ENCODE measurements around the gene OR51G1. TPM values are rescaled to one million over a fixed set of nuclear protein-coding genes. Genes with fewer than 3 reads are reported as not detected.

OR51G1 gene
- polyA plus RNA-seq, 2 of the 4 experiments (the other 2 are of a cell fraction) = not detected

GRCh38 chr11:4936745-4937144 lies 12.6 kb upstream of the OR51G1 start:
- Histone ChIP-seq H3K4me3 (no peak overlapping the region), H3K27ac (no peak overlapping the region), H3K9me3 (no peaks in the 10 kb centered on the region), H3K4me1 (no peaks in the 10 kb centered on the region), H3K4me2 (no peak overlapping the region)
- WGBS (ENCODE audit: missing lambda C conversion rate) = 24% methylated on average over 3 of the region's 3 CpGs
- ChIA-PET POLR2A (no interaction called here), CTCF (no interaction called here)
- FAIRE-seq = no peak
- no peak for DNase-seq (ENCODE audit: low read depth in 1 of 2, low spot score in 1 of 2)
- no peak for TF ChIP-seq MAFK (IDR thresholded peaks at IDR 0.05; ENCODE audit: partially characterized antibody)
- ATAC-seq = no peak

GRCh38 chr11:4932751-4933150 lies 8.6 kb upstream of the OR51G1 start:
- H3K4me3 ChIP-seq = no peak overlapping the region
- no peak for ATAC-seq
- H3K27ac ChIP-seq = no peak overlapping the region
- 6% methylated on average over 4 of the region's 4 CpGs for WGBS (ENCODE audit: missing lambda C conversion rate)
- no peaks in the 10 kb centered on the region for H3K9me3 ChIP-seq
- no peak overlapping the region for H3K4me2 ChIP-seq
- ChIA-PET POLR2A (no interaction called here), CTCF (interaction anchor here (0.9 kb wide), 1 partner anchor 745 kb away, joined by 4 read pairs; no protein-coding TSS in a partner anchor)
- TF ChIP-seq KDM5A (IDR thresholded peaks at IDR 0.05) = no peak
- no peak for TF ChIP-seq FOXS1 (CRISPR knock-in tag; IDR thresholded peaks at IDR 0.05)
- TF ChIP-seq CHD4 (IDR thresholded peaks at IDR 0.05; ENCODE audit: borderline replicate concordance) = no peak
- no peak for TF ChIP-seq CTCF (IDR thresholded peaks at IDR 0.05)
- no peak for TF ChIP-seq KDM1A (IDR thresholded peaks at IDR 0.05; ENCODE audit: low read depth)
- no peak for TF ChIP-seq POLR2AphosphoS2 (conservative IDR thresholded peaks at IDR 0.05; ENCODE audit: low read length)
- TF ChIP-seq EHMT2 (IDR thresholded peaks at IDR 0.05; ENCODE audit: low read depth) = no peak
- TF ChIP-seq CBX2 (IDR thresholded peaks at IDR 0.05; ENCODE audit: borderline replicate concordance, low read depth) = no peak
- no peak for TF ChIP-seq FOSB (CRISPR knock-in tag; IDR thresholded peaks at IDR 0.05)
- TF ChIP-seq RAD21 (conservative IDR thresholded peaks at IDR 0.05 in 1 of 2, IDR thresholded peaks at IDR 0.05 in 1 of 2) = no peak
- TF ChIP-seq, protein P1, sequence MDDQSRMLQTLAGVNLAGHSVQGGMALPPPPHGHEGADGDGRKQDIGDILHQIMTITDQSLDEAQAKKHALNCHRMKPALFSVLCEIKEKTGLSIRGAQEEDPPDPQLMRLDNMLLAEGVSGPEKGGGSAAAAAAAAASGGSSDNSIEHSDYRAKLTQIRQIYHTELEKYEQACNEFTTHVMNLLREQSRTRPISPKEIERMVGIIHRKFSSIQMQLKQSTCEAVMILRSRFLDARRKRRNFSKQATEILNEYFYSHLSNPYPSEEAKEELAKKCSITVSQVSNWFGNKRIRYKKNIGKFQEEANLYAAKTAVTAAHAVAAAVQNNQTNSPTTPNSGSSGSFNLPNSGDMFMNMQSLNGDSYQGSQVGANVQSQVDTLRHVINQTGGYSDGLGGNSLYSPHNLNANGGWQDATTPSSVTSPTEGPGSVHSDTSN (IDR thresholded peaks at IDR 0.05) = no peak
- no peak for TF ChIP-seq EP300 (IDR thresholded peaks at IDR 0.05)
- no peak for TF ChIP-seq HEYL (CRISPR knock-in tag; IDR thresholded peaks at IDR 0.05)
- TF ChIP-seq HMGXB4 (CRISPR knock-in tag; IDR thresholded peaks at IDR 0.05; ENCODE audit: borderline replicate concordance) = no peak
- TF ChIP-seq CEBPB (IDR thresholded peaks at IDR 0.05) = no peak
- no peak for TF ChIP-seq ELK1 (IDR thresholded peaks at IDR 0.05; ENCODE audit: low read depth, low read length)
- no peak for TF ChIP-seq ESRRA (IDR thresholded peaks at IDR 0.05; ENCODE audit: borderline replicate concordance, low read length)
- no peaks in the 10 kb centered on the region for H3K4me1 ChIP-seq
- no peak for FAIRE-seq
- no peak for DNase-seq (ENCODE audit: low read depth in 1 of 2, low spot score in 1 of 2)

DNA sequence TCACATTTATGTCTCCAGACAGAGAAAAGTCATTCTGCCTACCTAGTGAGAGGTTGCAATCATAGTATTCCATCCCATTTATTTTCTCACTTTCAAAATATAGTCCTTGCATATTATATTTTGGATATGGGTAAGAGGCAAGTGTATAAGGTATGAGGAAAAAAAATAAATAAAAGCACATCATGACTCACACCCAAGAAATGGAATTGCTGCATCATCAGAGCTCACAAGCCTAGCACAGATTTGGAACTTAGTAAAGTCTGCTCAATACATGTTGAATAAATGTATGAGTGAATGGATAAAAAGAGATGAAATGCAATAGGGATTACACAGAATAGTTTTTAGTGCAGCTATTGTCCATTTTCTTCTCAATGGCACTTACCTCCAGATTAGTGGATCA lies 2.5 kb upstream of the OR51G1 start:
- DNase-seq (ENCODE audit: low read depth in 1 of 2, low spot score in 1 of 2) = no peak
- no peak for FAIRE-seq
- Histone ChIP-seq H3K9me3 (no peaks in the 10 kb centered on the region), H3K4me2 (no peak overlapping the region), H3K4me1 (no peaks in the 10 kb centered on the region), H3K4me3 (no peak overlapping the region), H3K27ac (no peak overlapping the region)
- ChIA-PET CTCF (interaction anchor here (1.0 kb wide), 2 partner anchors 10 to 14 kb away, joined by 3 read pairs; no protein-coding TSS in a partner anchor), POLR2A (no interaction called here)
- TF ChIP-seq MAZ (IDR thresholded peaks at IDR 0.05; ENCODE audit: borderline replicate concordance, low read depth, low read length) = no peak
- TF ChIP-seq, protein P2, sequence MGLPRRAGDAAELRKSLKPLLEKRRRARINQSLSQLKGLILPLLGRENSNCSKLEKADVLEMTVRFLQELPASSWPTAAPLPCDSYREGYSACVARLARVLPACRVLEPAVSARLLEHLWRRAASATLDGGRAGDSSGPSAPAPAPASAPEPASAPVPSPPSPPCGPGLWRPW (IDR thresholded peaks at IDR 0.05) = no peak
- TF ChIP-seq RFX5 (IDR thresholded peaks at IDR 0.05) = no peak
- TF ChIP-seq KDM1A (IDR thresholded peaks at IDR 0.05; ENCODE audit: low read depth) = no peak
- TF ChIP-seq KDM5A (IDR thresholded peaks at IDR 0.05) = no peak
- TF ChIP-seq JUN (IDR thresholded peaks at IDR 0.05) = no peak
- TF ChIP-seq POLR2AphosphoS2 (conservative IDR thresholded peaks at IDR 0.05; ENCODE audit: low read length) = no peak
- TF ChIP-seq GATA3 (IDR thresholded peaks at IDR 0.05; ENCODE audit: borderline replicate concordance) = no peak
- ATAC-seq = no peak

Data from A549 (cell line).